GM23338 (cell line): ENCODE data around the gene COPZ1. TPM values are rescaled to one million over a fixed set of nuclear protein-coding genes. Genes with fewer than 3 reads are reported as not detected.
A peak's percentile ranks its signal among the peaks of the same experiment; 100 is the strongest.

Source experiments
- ATAC-seq: fragments of 200-7000 bp; cut with Tn5 transposase; 3 replicates; pipeline ENCODE4 v1.9.1; 2020
- DNase-seq: peaks from one replicate; pipeline ENCODE4 v3.0.0-alpha.2; 2015; ENCODE audit warnings: low spot score
- H2AFZ ChIP-seq: fragments of 200-600 bp; sonication (generic); 2 replicates; pipeline ENCODE4 v1.8.0; 2016; ENCODE audit warnings: antibody characterized with exemption, mild to moderate bottlenecking, moderate library complexity
- H3F3A ChIP-seq: fragments of 200-600 bp; sonication (generic); replicated peaks from 2 replicates; pipeline ENCODE4 v1.8.0; 2017; ENCODE audit warnings: antibody characterized with exemption, mixed run types, low read depth
- H3K27ac ChIP-seq: fragments of 200-600 bp; sonication (generic); 2 replicates; pipeline ENCODE4 v1.6.1; 2016; ENCODE audit warnings: low read depth
- H3K27me3 ChIP-seq: fragments of 200-600 bp; sonication (generic); 2 replicates; pipeline ENCODE4 v1.8.0; 2016; ENCODE audit warnings: mild to moderate bottlenecking, mixed run types, moderate library complexity; ENCODE audit not compliant: insufficient read depth
- H3K36me3 ChIP-seq: fragments of 200-600 bp; sonication (generic); 2 replicates; pipeline ENCODE4 v1.8.0; 2016; ENCODE audit warnings: mild to moderate bottlenecking; ENCODE audit not compliant: insufficient read depth
- H3K4me1 ChIP-seq: fragments of 200-600 bp; sonication (generic); 2 replicates; pipeline ENCODE4 v1.8.0; 2016; ENCODE audit warnings: mild to moderate bottlenecking, moderate library complexity; ENCODE audit not compliant: insufficient read depth
- H3K4me2 ChIP-seq: fragments of 200-600 bp; sonication (generic); 2 replicates; pipeline ENCODE4 v1.7.1; 2017; ENCODE audit warnings: mixed run types
- H3K4me3 ChIP-seq: fragments of 200-600 bp; sonication (generic); 2 replicates; pipeline ENCODE4 v1.6.1; 2016; ENCODE audit warnings: mixed run types
- H3K79me2 ChIP-seq: fragments of 200-600 bp; sonication (generic); replicated peaks from 2 replicates; pipeline ENCODE4 v1.8.0; 2017; ENCODE audit warnings: mild to moderate bottlenecking; ENCODE audit not compliant: insufficient read depth
- H3K9me2 ChIP-seq: fragments of 200-600 bp; sonication (generic); 2 replicates; pipeline ENCODE4 v1.8.0; 2017; ENCODE audit not compliant: insufficient read depth
- H4K20me1 ChIP-seq: fragments of 200-600 bp; sonication (generic); replicated peaks from 2 replicates; pipeline ENCODE4 v1.8.0; 2017; ENCODE audit warnings: mild to moderate bottlenecking; ENCODE audit not compliant: insufficient read depth
- H3K27ac Mint-ChIP-seq: 2 replicates; pipeline ENCODE4 v1.8.0; 2020; ENCODE audit warnings: inconsistent platforms, mild to moderate bottlenecking, moderate library complexity, mixed read lengths
- H3K27me3 Mint-ChIP-seq: 3 replicates; pipeline ENCODE4 v1.8.0; 2022; ENCODE audit warnings: low read depth, mild to moderate bottlenecking, moderate library complexity, mixed read lengths, inconsistent platforms; ENCODE audit not compliant: insufficient read depth, poor library complexity
- H3K36me3 Mint-ChIP-seq: 3 replicates; pipeline ENCODE4 v1.8.0; 2021; ENCODE audit warnings: low read depth, mild to moderate bottlenecking, inconsistent platforms, moderate library complexity, mixed read lengths
- H3K4me1 Mint-ChIP-seq: 3 replicates; pipeline ENCODE4 v1.8.0; 2020; ENCODE audit warnings: mild to moderate bottlenecking, inconsistent platforms, mixed read lengths
- H3K4me3 Mint-ChIP-seq: 3 replicates; pipeline ENCODE4 v1.8.0; 2021; ENCODE audit warnings: moderate library complexity, mild to moderate bottlenecking, inconsistent platforms, mixed read lengths
- H3K9me3 Mint-ChIP-seq: 3 replicates; pipeline ENCODE4 v1.8.0; 2020; ENCODE audit warnings: moderate library complexity, mild to moderate bottlenecking, inconsistent platforms, mixed read lengths
- ETS1 ChIP-seq: IDR thresholded peaks from 2 replicates; pipeline ENCODE4 v1.6.1; 2016; ENCODE audit warnings: antibody characterized with exemption
- EZH2 ChIP-seq: fragments of 200-600 bp; sonication (generic); IDR thresholded peaks from one replicate; pipeline ENCODE4 v1.8.0; 2017; ENCODE audit warnings: antibody characterized with exemption, mild to moderate bottlenecking, low read depth; ENCODE audit not compliant: unreplicated experiment
- POLR2AphosphoS5 ChIP-seq: IDR thresholded peaks from 2 replicates; pipeline ENCODE4 v1.6.1; 2016; ENCODE audit warnings: antibody characterized with exemption, low read depth
- STAT1 ChIP-seq: IDR thresholded peaks from one replicate; pipeline ENCODE4 v1.6.1; 2016; ENCODE audit warnings: antibody characterized with exemption; ENCODE audit not compliant: unreplicated experiment
- polyA plus RNA-seq: library from polyadenylated mRNA; unstranded; fragments of >200 nt; fragmentation: Nextera tagmentation; extraction: Ambion mirVana; gene quantifications from 2 replicates; pipeline ENCODE4 v1.2.1, GENCODE V29; 2016
- total RNA-seq: library from RNA; depleted of rRNA; stranded (reverse); fragments of >200 nt; shearing (Covaris generic); gene quantifications from 2 replicates; pipeline ENCODE4 v1.2.3, GENCODE V29; 2014
- TF ChIP-seq, protein P1 (sequence below): IDR thresholded peaks from one replicate; pipeline ENCODE4 v1.6.1; 2018; ENCODE audit warnings: antibody characterized with exemption; ENCODE audit not compliant: unreplicated experiment
- TF ChIP-seq, protein P2 (sequence below): fragments of 250-450 bp; sonication (Bioruptor Pico); IDR thresholded peaks from 2 replicates; pipeline ENCODE4 v1.5.0; 2020; ENCODE audit warnings: mild to moderate bottlenecking, moderate library complexity

The COPZ1 gene
- total and polyA plus RNA-seq, 2 experiments from 2014 or later, result 79.9 to 91.2 TPM

- H3K36me3 ChIP-seq, result peaks cover 5% of the 10 kb centered on the region; the same call in 1 of the 2 replicates
- no peak overlapping the region for H2AFZ ChIP-seq
- no peaks in the 10 kb centered on the region for H4K20me1 ChIP-seq
- DNase-seq, result peak; percentile 69
- 0 out of 2 replicates have a peak, but pooled peaks cover 2% of the 10 kb centered on the region for H3K27me3 ChIP-seq
- H3K79me2 ChIP-seq, result no peaks in the 10 kb centered on the region
- no peak overlapping the region for H3K27ac ChIP-seq
- H3K4me2 ChIP-seq, result peak overlapping the region; percentile 97
- ATAC-seq, result peak; percentile 36
- H3K9me2 ChIP-seq, result no peaks in the 10 kb centered on the region
- peak overlapping the region; percentile 47; the same call in 1 of the 2 replicates for H3K4me3 ChIP-seq
- H3K4me1 Mint-ChIP-seq, result peaks cover 64% of the 10 kb centered on the region
- H3K4me3 Mint-ChIP-seq, result peak overlapping the region; percentile 41
- H3F3A ChIP-seq, result peaks cover 15% of the 10 kb centered on the region; the same call in 1 of the 2 replicates
- peaks cover 9% of the 10 kb centered on the region; the same call in 2 of the 3 replicates for H3K36me3 Mint-ChIP-seq
- no peak for TF ChIP-seq POLR2AphosphoS5
- TF ChIP-seq STAT1, result no peak
- TF ChIP-seq ETS1, result no peak
- H3K27me3 Mint-ChIP-seq, result peaks cover 15% of the 10 kb centered on the region
- H3K27ac Mint-ChIP-seq, result no peak overlapping the region; the same call in 1 of the 2 replicates
- no peaks in the 10 kb centered on the region for H3K9me3 Mint-ChIP-seq
- H3K4me1 ChIP-seq, result peaks cover 66% of the 10 kb centered on the region
Observed at GRCh38 chr12:54385251-54385914, 60.5 kb downstream of the COPZ1 start.

GRCh38 chr12:54386403-54387113 lies 61.6 kb downstream of the COPZ1 start:
- Histone ChIP-seq H3K27me3 (0 out of 2 replicates have a peak, but pooled peaks cover 2% of the 10 kb centered on the region), H2AFZ (no peak overlapping the region), H3K79me2 (no peaks in the 10 kb centered on the region), H3K4me3 (0 out of 2 replicates have a peak overlapping the region, but pooled peaks have one; percentile 47), H3K4me2 (peak overlapping the region; percentile 97), H3K4me1 (peaks cover 66% of the 10 kb centered on the region), H3K36me3 (peaks cover 5% of the 10 kb centered on the region; the same call in 1 of the 2 replicates), H3K9me2 (no peaks in the 10 kb centered on the region), H3F3A (peaks cover 15% of the 10 kb centered on the region; the same call in 1 of the 2 replicates), H3K27ac (no peak overlapping the region), H4K20me1 (no peaks in the 10 kb centered on the region)
- Mint-ChIP-seq H3K27ac (0 out of 2 replicates have a peak overlapping the region, but pooled peaks have one; percentile 14), H3K4me1 (peaks cover 65% of the 10 kb centered on the region), H3K36me3 (peaks cover 7% of the 10 kb centered on the region; the same call in 2 of the 3 replicates), H3K9me3 (no peaks in the 10 kb centered on the region), H3K27me3 (peaks cover 14% of the 10 kb centered on the region), H3K4me3 (peak overlapping the region; percentile 8; the same call in 2 of the 3 replicates)
- DNase-seq (no peak), ATAC-seq (no peak)
- no peak for TF ChIP-seq EZH2
- TF ChIP-seq ETS1, result no peak
- no peak for TF ChIP-seq POLR2AphosphoS5
- TF ChIP-seq, protein P1, sequence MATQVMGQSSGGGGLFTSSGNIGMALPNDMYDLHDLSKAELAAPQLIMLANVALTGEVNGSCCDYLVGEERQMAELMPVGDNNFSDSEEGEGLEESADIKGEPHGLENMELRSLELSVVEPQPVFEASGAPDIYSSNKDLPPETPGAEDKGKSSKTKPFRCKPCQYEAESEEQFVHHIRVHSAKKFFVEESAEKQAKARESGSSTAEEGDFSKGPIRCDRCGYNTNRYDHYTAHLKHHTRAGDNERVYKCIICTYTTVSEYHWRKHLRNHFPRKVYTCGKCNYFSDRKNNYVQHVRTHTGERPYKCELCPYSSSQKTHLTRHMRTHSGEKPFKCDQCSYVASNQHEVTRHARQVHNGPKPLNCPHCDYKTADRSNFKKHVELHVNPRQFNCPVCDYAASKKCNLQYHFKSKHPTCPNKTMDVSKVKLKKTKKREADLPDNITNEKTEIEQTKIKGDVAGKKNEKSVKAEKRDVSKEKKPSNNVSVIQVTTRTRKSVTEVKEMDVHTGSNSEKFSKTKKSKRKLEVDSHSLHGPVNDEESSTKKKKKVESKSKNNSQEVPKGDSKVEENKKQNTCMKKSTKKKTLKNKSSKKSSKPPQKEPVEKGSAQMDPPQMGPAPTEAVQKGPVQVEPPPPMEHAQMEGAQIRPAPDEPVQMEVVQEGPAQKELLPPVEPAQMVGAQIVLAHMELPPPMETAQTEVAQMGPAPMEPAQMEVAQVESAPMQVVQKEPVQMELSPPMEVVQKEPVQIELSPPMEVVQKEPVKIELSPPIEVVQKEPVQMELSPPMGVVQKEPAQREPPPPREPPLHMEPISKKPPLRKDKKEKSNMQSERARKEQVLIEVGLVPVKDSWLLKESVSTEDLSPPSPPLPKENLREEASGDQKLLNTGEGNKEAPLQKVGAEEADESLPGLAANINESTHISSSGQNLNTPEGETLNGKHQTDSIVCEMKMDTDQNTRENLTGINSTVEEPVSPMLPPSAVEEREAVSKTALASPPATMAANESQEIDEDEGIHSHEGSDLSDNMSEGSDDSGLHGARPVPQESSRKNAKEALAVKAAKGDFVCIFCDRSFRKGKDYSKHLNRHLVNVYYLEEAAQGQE, result no peak
- TF ChIP-seq, protein P2, sequence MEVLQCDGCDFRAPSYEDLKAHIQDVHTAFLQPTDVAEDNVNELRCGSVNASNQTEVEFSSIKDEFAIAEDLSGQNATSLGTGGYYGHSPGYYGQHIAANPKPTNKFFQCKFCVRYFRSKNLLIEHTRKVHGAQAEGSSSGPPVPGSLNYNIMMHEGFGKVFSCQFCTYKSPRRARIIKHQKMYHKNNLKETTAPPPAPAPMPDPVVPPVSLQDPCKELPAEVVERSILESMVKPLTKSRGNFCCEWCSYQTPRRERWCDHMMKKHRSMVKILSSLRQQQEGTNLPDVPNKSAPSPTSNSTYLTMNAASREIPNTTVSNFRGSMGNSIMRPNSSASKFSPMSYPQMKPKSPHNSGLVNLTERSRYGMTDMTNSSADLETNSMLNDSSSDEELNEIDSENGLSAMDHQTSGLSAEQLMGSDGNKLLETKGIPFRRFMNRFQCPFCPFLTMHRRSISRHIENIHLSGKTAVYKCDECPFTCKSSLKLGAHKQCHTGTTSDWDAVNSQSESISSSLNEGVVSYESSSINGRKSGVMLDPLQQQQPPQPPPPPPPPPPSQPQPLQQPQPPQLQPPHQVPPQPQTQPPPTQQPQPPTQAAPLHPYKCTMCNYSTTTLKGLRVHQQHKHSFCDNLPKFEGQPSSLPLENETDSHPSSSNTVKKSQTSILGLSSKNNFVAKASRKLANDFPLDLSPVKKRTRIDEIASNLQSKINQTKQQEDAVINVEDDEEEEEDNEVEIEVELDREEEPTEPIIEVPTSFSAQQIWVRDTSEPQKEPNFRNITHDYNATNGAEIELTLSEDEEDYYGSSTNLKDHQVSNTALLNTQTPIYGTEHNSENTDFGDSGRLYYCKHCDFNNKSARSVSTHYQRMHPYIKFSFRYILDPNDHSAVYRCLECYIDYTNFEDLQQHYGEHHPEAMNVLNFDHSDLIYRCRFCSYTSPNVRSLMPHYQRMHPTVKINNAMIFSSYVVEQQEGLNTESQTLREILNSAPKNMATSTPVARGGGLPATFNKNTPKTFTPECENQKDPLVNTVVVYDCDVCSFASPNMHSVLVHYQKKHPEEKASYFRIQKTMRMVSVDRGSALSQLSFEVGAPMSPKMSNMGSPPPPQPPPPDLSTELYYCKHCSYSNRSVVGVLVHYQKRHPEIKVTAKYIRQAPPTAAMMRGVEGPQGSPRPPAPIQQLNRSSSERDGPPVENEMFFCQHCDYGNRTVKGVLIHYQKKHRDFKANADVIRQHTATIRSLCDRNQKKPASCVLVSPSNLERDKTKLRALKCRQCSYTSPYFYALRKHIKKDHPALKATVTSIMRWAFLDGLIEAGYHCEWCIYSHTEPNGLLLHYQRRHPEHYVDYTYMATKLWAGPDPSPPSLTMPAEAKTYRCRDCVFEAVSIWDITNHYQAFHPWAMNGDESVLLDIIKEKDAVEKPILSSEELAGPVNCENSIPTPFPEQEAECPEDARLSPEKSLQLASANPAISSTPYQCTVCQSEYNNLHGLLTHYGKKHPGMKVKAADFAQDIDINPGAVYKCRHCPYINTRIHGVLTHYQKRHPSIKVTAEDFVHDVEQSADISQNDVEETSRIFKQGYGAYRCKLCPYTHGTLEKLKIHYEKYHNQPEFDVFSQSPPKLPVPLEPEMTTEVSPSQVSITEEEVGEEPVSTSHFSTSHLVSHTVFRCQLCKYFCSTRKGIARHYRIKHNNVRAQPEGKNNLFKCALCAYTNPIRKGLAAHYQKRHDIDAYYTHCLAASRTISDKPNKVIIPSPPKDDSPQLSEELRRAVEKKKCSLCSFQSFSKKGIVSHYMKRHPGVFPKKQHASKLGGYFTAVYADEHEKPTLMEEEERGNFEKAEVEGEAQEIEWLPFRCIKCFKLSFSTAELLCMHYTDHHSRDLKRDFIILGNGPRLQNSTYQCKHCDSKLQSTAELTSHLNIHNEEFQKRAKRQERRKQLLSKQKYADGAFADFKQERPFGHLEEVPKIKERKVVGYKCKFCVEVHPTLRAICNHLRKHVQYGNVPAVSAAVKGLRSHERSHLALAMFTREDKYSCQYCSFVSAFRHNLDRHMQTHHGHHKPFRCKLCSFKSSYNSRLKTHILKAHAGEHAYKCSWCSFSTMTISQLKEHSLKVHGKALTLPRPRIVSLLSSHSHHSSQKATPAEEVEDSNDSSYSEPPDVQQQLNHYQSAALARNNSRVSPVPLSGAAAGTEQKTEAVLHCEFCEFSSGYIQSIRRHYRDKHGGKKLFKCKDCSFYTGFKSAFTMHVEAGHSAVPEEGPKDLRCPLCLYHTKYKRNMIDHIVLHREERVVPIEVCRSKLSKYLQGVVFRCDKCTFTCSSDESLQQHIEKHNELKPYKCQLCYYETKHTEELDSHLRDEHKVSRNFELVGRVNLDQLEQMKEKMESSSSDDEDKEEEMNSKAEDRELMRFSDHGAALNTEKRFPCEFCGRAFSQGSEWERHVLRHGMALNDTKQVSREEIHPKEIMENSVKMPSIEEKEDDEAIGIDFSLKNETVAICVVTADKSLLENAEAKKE, result no peak
